HCT116 (cell line): Measurements from ENCODE around the gene IRF9. TPM values are rescaled to one million over a fixed set of nuclear protein-coding genes. Genes with fewer than 3 reads are reported as not detected.

Source experiments
- ATAC-seq: fragments of 200-7000 bp; cut with Tn5 transposase; 2 replicates; pipeline ENCODE4 v1.9.1; 2020; ENCODE audit warnings: mild to moderate bottlenecking, moderate library complexity
- BruUV-seq: library from RNA; stranded (reverse); fragments of 400-500 nt; replicated peaks from 2 replicates; lab custom pipeline; 2021; lab: Mats Ljungman, UMichigan
- CTCF ChIA-PET: fragments of 300-600 bp; sonication (Branson Sonifier 250); formaldehyde crosslinking; loops from one replicate; lab custom pipeline; 2021; ENCODE audit warnings: antibody characterized with exemption; lab: Charles Lee
- POLR2A ChIA-PET: fragments of 300-600, 350-600 bp; sonication (Branson Sonifier 250); formaldehyde crosslinking; loops from one replicate; lab custom pipeline; 2021; ENCODE audit warnings: antibody characterized with exemption; lab: Charles Lee
- RAD21 ChIA-PET, 2 experiments: fragments of 300-600 bp; sonication (Branson Sonifier 250); formaldehyde crosslinking; loops; one replicate each; lab custom pipeline; 2023; ENCODE audit warnings: low total read pairs in 2 of 2; ENCODE audit not compliant: uncharacterized antibody in 2 of 2, unreplicated experiment in 2 of 2, low non-redundant PET in 1 of 2; lab: Charles Lee
- DNase-seq: peaks from one replicate; pipeline ENCODE4 v3.0.0-alpha.2; 2010; ENCODE audit warnings: low read depth, low spot score
- H2AFZ ChIP-seq: fragments of 200-600 bp; shearing (Covaris generic), sonication (generic); 2 replicates; pipeline ENCODE4 v1.6.1; 2017; ENCODE audit warnings: low read depth, mixed run types, mixed read lengths, antibody characterized with exemption, low read length; ENCODE audit not compliant: poor library complexity, severe bottlenecking
- H3K27ac ChIP-seq: 2 replicates; pipeline ENCODE4 v1.5.1; 2012; ENCODE audit warnings: low read depth, low read length
- H3K27me3 ChIP-seq: fragments of 200-600 bp; sonication (generic); 2 replicates; pipeline ENCODE4 v1.6.1; 2016; ENCODE audit warnings: mixed run types, low read length, mixed read lengths; ENCODE audit not compliant: insufficient read depth
- H3K36me3 ChIP-seq, 2 experiments: fragments of 200-500 bp in 1 of 2; fragments of 200-600 bp in 1 of 2; sonication (Bioruptor generic) in 1 of 2; sonication (generic) in 1 of 2; 2 replicates each; pipeline versions ENCODE4 v1.5.1 to v1.6.1; 2014 to 2016; ENCODE audit warnings: low read length in 2 of 2, inconsistent platforms in 1 of 2, mixed read lengths in 1 of 2, mixed run types in 1 of 2; ENCODE audit not compliant: insufficient read depth in 2 of 2, control insufficient read depth in 1 of 2
- H3K4me1 ChIP-seq, 2 experiments: fragments of 200-600 bp in 1 of 2; sonication (generic) in 1 of 2; 2 replicates each; pipeline versions ENCODE4 v1.5.1 to v1.6.1; 2012 to 2017; ENCODE audit warnings: low read length in 2 of 2, inconsistent platforms in 1 of 2, mild to moderate bottlenecking in 1 of 2, mixed read lengths in 1 of 2, mixed run types in 1 of 2, moderate library complexity in 1 of 2; ENCODE audit not compliant: insufficient read depth in 2 of 2, control insufficient read depth in 1 of 2
- H3K4me2 ChIP-seq: fragments of 200-600 bp; sonication (generic); 2 replicates; pipeline ENCODE4 v1.6.1; 2017; ENCODE audit warnings: mixed run types, low read length, mixed read lengths
- H3K4me3 ChIP-seq, 2 experiments: fragments of 200-600 bp in 1 of 2; sonication (generic) in 1 of 2; replicated peaks in 1 of 2; 2 replicates each; pipeline ENCODE4 v1.5.1; 2011 to 2016; ENCODE audit warnings: low read length in 2 of 2, control low read depth in 1 of 2, low read depth in 1 of 2, mild to moderate bottlenecking in 1 of 2, mixed read lengths in 1 of 2, mixed run types in 1 of 2
- H3K79me2 ChIP-seq: fragments of 200-600 bp; sonication (generic); 2 replicates; pipeline ENCODE4 v1.6.1; 2017; ENCODE audit warnings: mild to moderate bottlenecking, mixed run types, low read length, moderate library complexity, mixed read lengths; ENCODE audit not compliant: insufficient read depth
- H3K9ac ChIP-seq: fragments of 200-600 bp; sonication (generic); 2 replicates; pipeline ENCODE4 v1.6.1; 2016; ENCODE audit warnings: low read length, mixed read lengths
- H3K9me2 ChIP-seq: fragments of 200-600 bp; sonication (generic), shearing (Covaris generic); 2 replicates; pipeline ENCODE4 v1.6.1; 2017; ENCODE audit warnings: mixed run types, mild to moderate bottlenecking, moderate library complexity; ENCODE audit not compliant: insufficient read depth
- H3K9me3 ChIP-seq, 2 experiments: fragments of 200-500 bp in 1 of 2; fragments of 200-600 bp in 1 of 2; sonication (Bioruptor generic) in 1 of 2; sonication (generic) in 1 of 2; 2 replicates each; pipeline ENCODE4 v1.6.1; 2014 to 2017; ENCODE audit warnings: low read length in 2 of 2, mixed read lengths in 2 of 2, inconsistent platforms in 1 of 2, low read depth in 1 of 2, mild to moderate bottlenecking in 1 of 2, mixed run types in 1 of 2, moderate library complexity in 1 of 2; ENCODE audit not compliant: control insufficient read depth in 1 of 2, insufficient read depth in 1 of 2
- H4K20me1 ChIP-seq: fragments of 200-600 bp; sonication (generic), shearing (Covaris generic); 2 replicates; pipeline ENCODE4 v1.6.1; 2017; ENCODE audit warnings: mixed run types, mild to moderate bottlenecking, moderate library complexity; ENCODE audit not compliant: insufficient read depth
- EGR1 ChIP-seq: IDR thresholded peaks from 2 replicates; pipeline ENCODE4 v1.6.1; 2012; ENCODE audit warnings: low read depth
- EZH2 ChIP-seq: fragments of 200-600 bp; sonication (generic); IDR thresholded peaks from 2 replicates; pipeline ENCODE4 v1.6.1; 2017; ENCODE audit warnings: antibody characterized with exemption, mixed run types
- EZH2phosphoT487 ChIP-seq: fragments of 200-600 bp; IDR thresholded peaks from 2 replicates; pipeline ENCODE4 v1.6.1; 2018; ENCODE audit warnings: antibody characterized with exemption, borderline replicate concordance
- FOSL1 ChIP-seq: IDR thresholded peaks from 2 replicates; pipeline ENCODE4 v1.6.1; 2012; ENCODE audit warnings: low read depth
- JUND ChIP-seq: IDR thresholded peaks from 2 replicates; pipeline ENCODE4 v1.6.1; 2012
- POLR2A ChIP-seq: IDR thresholded peaks from 2 replicates; pipeline ENCODE4 v1.7.0; 2011; ENCODE audit warnings: borderline replicate concordance; ENCODE audit not compliant: insufficient read depth, insufficient read length; ENCODE audit errors: extremely low read depth
- POLR2AphosphoS5 ChIP-seq: IDR thresholded peaks from 2 replicates; pipeline ENCODE4 v1.6.1; 2011; ENCODE audit warnings: mild to moderate bottlenecking, low read depth, low read length, moderate library complexity
- RAD21 ChIP-seq: IDR thresholded peaks from 2 replicates; pipeline ENCODE4 v1.6.1; 2012; ENCODE audit warnings: low read depth, mild to moderate bottlenecking
- SIN3A ChIP-seq: IDR thresholded peaks from 2 replicates; pipeline ENCODE4 v1.6.1; 2012; ENCODE audit warnings: low read depth
- SP1 ChIP-seq: IDR thresholded peaks from 2 replicates; pipeline ENCODE4 v1.6.1; 2012; ENCODE audit warnings: low read depth
- SRF ChIP-seq: IDR thresholded peaks from 2 replicates; pipeline ENCODE4 v1.6.1; 2012; ENCODE audit warnings: low read depth
- TCF7L2 ChIP-seq: IDR thresholded peaks from 2 replicates; pipeline ENCODE4 v1.7.0; 2011; ENCODE audit warnings: borderline replicate concordance, inconsistent platforms; ENCODE audit not compliant: insufficient read depth, insufficient read length; ENCODE audit errors: extremely low read depth
- YY1 ChIP-seq: IDR thresholded peaks from 2 replicates; pipeline ENCODE4 v1.6.1; 2011; ENCODE audit warnings: low read length, low read depth, moderate library complexity, mild to moderate bottlenecking; ENCODE audit not compliant: insufficient replicate concordance; ENCODE audit errors: extremely low read depth
- ZFX ChIP-seq: fragments of 450-650 bp; IDR thresholded peaks from 2 replicates; pipeline ENCODE4 v1.6.1; 2017
- ZNF274 ChIP-seq: fragments of 200-500 bp; sonication (Bioruptor generic); IDR thresholded peaks from 2 replicates; pipeline ENCODE4 v1.6.1; 2014; ENCODE audit warnings: mild to moderate bottlenecking, low read depth, low read length, inconsistent platforms
- intact Hi-C: fragments of 100-400 bp; cut with micrococcal nuclease; formaldehyde crosslinking; loops from 2 replicates; pipeline ENCODE4 v1.10.0; 2022
- total RNA-seq: library from RNA; stranded (reverse); gene quantifications from one replicate; pipeline ENCODE4 v1.2.1, GENCODE V29; 2021; ENCODE audit not compliant: unreplicated experiment
- TF ChIP-seq, protein P1 (sequence below): IDR thresholded peaks from 2 replicates; pipeline ENCODE4 v1.6.1; 2012
- TF ChIP-seq, protein P2 (sequence below): IDR thresholded peaks from 2 replicates; pipeline ENCODE4 v1.6.1; 2011; ENCODE audit warnings: mild to moderate bottlenecking, low read length, moderate library complexity; ENCODE audit not compliant: insufficient replicate concordance; ENCODE audit errors: extremely low read depth
- TF ChIP-seq, protein P3 (sequence below): IDR thresholded peaks from 2 replicates; pipeline ENCODE4 v1.6.1; 2012

IRF9 gene
- total RNA-seq, 1 experiment from 2014 or later: 21.7 TPM

DNA sequence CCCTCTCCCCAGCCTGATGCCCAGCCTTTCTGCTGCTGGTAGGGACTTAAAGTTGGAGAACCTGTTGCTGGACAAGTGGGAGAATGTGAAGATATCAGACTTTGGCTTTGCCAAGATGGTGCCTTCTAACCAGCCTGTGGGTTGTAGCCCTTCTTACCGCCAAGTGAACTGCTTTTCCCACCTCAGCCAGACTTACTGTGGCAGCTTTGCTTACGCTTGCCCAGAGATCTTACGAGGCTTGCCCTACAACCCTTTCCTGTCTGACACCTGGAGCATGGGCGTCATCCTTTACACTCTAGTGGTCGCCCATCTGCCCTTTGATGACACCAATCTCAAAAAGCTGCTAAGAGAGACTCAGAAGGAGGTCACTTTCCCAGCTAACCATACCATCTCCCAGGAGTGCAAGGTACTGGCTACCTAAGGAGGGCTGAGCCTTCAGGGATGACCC, 46.1 kb downstream of the IRF9 start:
- intact Hi-C loops: no loop called here
- POLR2A ChIA-PET: interaction anchor here (1.9 kb wide), 1 partner anchor 12 kb away, joined by 4 read pairs; the partner anchor contains the start of gene TM9SF1
- CTCF ChIA-PET: no interaction called here

More for the DNA sequence above, 46.1 kb downstream of the IRF9 start:
- Histone ChIP-seq H3K9me3 (peaks cover 3 to 5% of the 10 kb centered on the region in 2 experiments; a peak in 1 of 4 replicates), H3K79me2 (peaks cover 7% of the 10 kb centered on the region; the same call in 1 of the 2 replicates), H4K20me1 (no peaks in the 10 kb centered on the region), H3K9ac (no peak overlapping the region), H2AFZ (no peak overlapping the region), H3K4me1 (no peaks in the 10 kb centered on the region), H3K9me2 (no peaks in the 10 kb centered on the region), H3K4me3 (no peak overlapping the region), H3K27ac (no peak overlapping the region), H3K4me2 (no peak overlapping the region), H3K27me3 (no peaks in the 10 kb centered on the region), H3K36me3 (peaks cover 20 to 34% of the 10 kb centered on the region in 2 experiments)
- RAD21 ChIA-PET: no interaction called here
- no peak for ATAC-seq
- TF ChIP-seq SRF: no peak
- no peak for TF ChIP-seq SP1
- TF ChIP-seq, protein P1, sequence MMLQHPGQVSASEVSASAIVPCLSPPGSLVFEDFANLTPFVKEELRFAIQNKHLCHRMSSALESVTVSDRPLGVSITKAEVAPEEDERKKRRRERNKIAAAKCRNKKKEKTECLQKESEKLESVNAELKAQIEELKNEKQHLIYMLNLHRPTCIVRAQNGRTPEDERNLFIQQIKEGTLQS: no peak
- TF ChIP-seq YY1: no peak
- no peak for TF ChIP-seq POLR2AphosphoS5
- TF ChIP-seq SIN3A: no peak
- TF ChIP-seq TCF7L2: no peak
- TF ChIP-seq ZFX: no peak
- no peak for TF ChIP-seq EZH2
- no peak for TF ChIP-seq POLR2A
- no peak for TF ChIP-seq EZH2phosphoT487
- TF ChIP-seq, protein P2, sequence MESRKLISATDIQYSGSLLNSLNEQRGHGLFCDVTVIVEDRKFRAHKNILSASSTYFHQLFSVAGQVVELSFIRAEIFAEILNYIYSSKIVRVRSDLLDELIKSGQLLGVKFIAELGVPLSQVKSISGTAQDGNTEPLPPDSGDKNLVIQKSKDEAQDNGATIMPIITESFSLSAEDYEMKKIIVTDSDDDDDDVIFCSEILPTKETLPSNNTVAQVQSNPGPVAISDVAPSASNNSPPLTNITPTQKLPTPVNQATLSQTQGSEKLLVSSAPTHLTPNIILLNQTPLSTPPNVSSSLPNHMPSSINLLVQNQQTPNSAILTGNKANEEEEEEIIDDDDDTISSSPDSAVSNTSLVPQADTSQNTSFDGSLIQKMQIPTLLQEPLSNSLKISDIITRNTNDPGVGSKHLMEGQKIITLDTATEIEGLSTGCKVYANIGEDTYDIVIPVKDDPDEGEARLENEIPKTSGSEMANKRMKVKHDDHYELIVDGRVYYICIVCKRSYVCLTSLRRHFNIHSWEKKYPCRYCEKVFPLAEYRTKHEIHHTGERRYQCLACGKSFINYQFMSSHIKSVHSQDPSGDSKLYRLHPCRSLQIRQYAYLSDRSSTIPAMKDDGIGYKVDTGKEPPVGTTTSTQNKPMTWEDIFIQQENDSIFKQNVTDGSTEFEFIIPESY: no peak
- TF ChIP-seq ZNF274: no peak
- TF ChIP-seq, protein P3, sequence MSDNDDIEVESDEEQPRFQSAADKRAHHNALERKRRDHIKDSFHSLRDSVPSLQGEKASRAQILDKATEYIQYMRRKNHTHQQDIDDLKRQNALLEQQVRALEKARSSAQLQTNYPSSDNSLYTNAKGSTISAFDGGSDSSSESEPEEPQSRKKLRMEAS: no peak
- TF ChIP-seq FOSL1: no peak
- no peak for TF ChIP-seq JUND
- TF ChIP-seq EGR1: no peak
- TF ChIP-seq RAD21: no peak
- DNase-seq: no peak
- BruUV-seq: no TSS peak
